Common myeloid progenitor, CD34-positive (primary cell): ENCODE results near the gene SYNE2.

ENCODE experiments used
- CTCF ChIA-PET: fragments of 350-600 bp; sonication (Branson Sonifier 250); formaldehyde crosslinking; loops from one replicate; lab custom pipeline; 2021; ENCODE audit warnings: antibody characterized with exemption; lab: Charles Lee
- POLR2A ChIA-PET: fragments of 350-600 bp; sonication (Branson Sonifier 250); formaldehyde crosslinking; loops from one replicate; lab custom pipeline; 2021; ENCODE audit warnings: antibody characterized with exemption; lab: Charles Lee
- DNase-seq, 3 donors: peaks; one replicate each; pipeline versions ENCODE4 v3.0.0 to v3.0.0-alpha.2; 2013
- H3K27ac ChIP-seq, 2 experiments: 1 replicate in 1 of 2; 2 replicates in 1 of 2; pipeline ENCODE4 v1.7.0; 2013; ENCODE audit warnings: inconsistent platforms in 2 of 2, low read length in 2 of 2, mild to moderate bottlenecking in 2 of 2, low read depth in 1 of 2, moderate library complexity in 1 of 2; ENCODE audit not compliant: severe bottlenecking in 2 of 2, insufficient read depth in 1 of 2, poor library complexity in 1 of 2
- H3K27me3 ChIP-seq, 5 experiments: replicated peaks in 2 of 5; 1 replicate in 3 of 5; 2 replicates in 2 of 5; pipeline versions ENCODE4 v1.6.1 to v1.7.0; 2013; ENCODE audit warnings: low read length in 4 of 5, mild to moderate bottlenecking in 2 of 5, moderate library complexity in 2 of 5, inconsistent platforms in 1 of 5; ENCODE audit not compliant: insufficient read depth in 5 of 5, control insufficient read depth in 4 of 5
- H3K36me3 ChIP-seq, 4 experiments: 1 replicate in 2 of 4; 2 replicates in 2 of 4; pipeline versions ENCODE4 v1.6.1 to v1.7.0; 2013; ENCODE audit warnings: low read length in 3 of 4, control low read depth in 1 of 4, mild to moderate bottlenecking in 1 of 4; ENCODE audit not compliant: control insufficient read depth in 4 of 4, insufficient read depth in 4 of 4
- H3K4me1 ChIP-seq, 4 experiments: 1 replicate in 3 of 4; 2 replicates in 1 of 4; pipeline versions ENCODE4 v1.6.1 to v1.7.1; 2013; ENCODE audit warnings: low read length in 3 of 4, mild to moderate bottlenecking in 3 of 4, control low read depth in 1 of 4, inconsistent platforms in 1 of 4, moderate library complexity in 1 of 4; ENCODE audit not compliant: control insufficient read depth in 4 of 4, insufficient read depth in 4 of 4; ENCODE audit errors: control extremely low read depth in 1 of 4
- H3K4me3 ChIP-seq, 7 experiments: 1 replicate in 4 of 7; 2 replicates in 3 of 7; pipeline versions ENCODE4 v1.5.1 to v1.7.0; 2013; ENCODE audit warnings: mild to moderate bottlenecking in 7 of 7, low read length in 6 of 7, moderate library complexity in 6 of 7, inconsistent platforms in 2 of 7, low read depth in 2 of 7, control low read depth in 1 of 7; ENCODE audit not compliant: insufficient read depth in 4 of 7, control insufficient read depth in 1 of 7; ENCODE audit errors: extremely low read depth in 1 of 7
- H3K9me3 ChIP-seq, 5 experiments: 1 replicate in 4 of 5; 2 replicates in 1 of 5; pipeline versions ENCODE4 v1.6.1 to v1.7.1; 2013; ENCODE audit warnings: low read length in 4 of 5, mild to moderate bottlenecking in 2 of 5, inconsistent platforms in 1 of 5, low read depth in 1 of 5, moderate library complexity in 1 of 5; ENCODE audit not compliant: control insufficient read depth in 4 of 5, insufficient read depth in 2 of 5; ENCODE audit errors: control extremely low read depth in 1 of 5
- WGBS: methylation state at CpG from one replicate; pipeline ENCODE4 v1.1.5; 2013; ENCODE audit not compliant: insufficient coverage; 5-methylcytosine and 5-hydroxymethylcytosine counted together

SYNE2 gene

GRCh38 chr14:64186231-64187129 lies 333.7 kb downstream of the SYNE2 start:
- ChIA-PET POLR2A (no interaction called here), CTCF (no interaction called here)
- no peak overlapping the region for H3K27ac ChIP-seq
- peaks cover 0 to 2% (median 0%) of the 10 kb centered on the region in 5 experiments for H3K9me3 ChIP-seq
- no peaks in the 10 kb centered on the region for H3K36me3 ChIP-seq
- no peaks in the 10 kb centered on the region for H3K4me1 ChIP-seq
- no peak overlapping the region for H3K4me3 ChIP-seq
- 95% methylated on average over 7 of the region's 12 CpGs for WGBS
- DNase-seq = no peak
- no peaks in the 10 kb centered on the region for H3K27me3 ChIP-seq

GRCh38 chr14:64187331-64187730 lies 334.5 kb downstream of the SYNE2 start:
- ChIA-PET CTCF (no interaction called here), POLR2A (no interaction called here)
- Histone ChIP-seq H3K27me3 (no peaks in the 10 kb centered on the region), H3K4me3 (no peak overlapping the region), H3K4me1 (no peaks in the 10 kb centered on the region), H3K36me3 (no peaks in the 10 kb centered on the region), H3K9me3 (peaks cover 0 to 2% (median 0%) of the 10 kb centered on the region in 5 experiments), H3K27ac (no peak overlapping the region)
- 79% methylated on average over 3 of the region's 3 CpGs for WGBS
- no peak for DNase-seq

- POLR2A ChIA-PET = no interaction called here
- peaks cover 0 to 3% (median 0%) of the 10 kb centered on the region in 4 experiments for H3K4me1 ChIP-seq
- no peak overlapping the region for H3K27ac ChIP-seq
- 100% methylated on average over 2 of the region's 3 CpGs for WGBS
- no peak for DNase-seq
- no peaks in the 10 kb centered on the region for H3K9me3 ChIP-seq
- H3K27me3 ChIP-seq = no peaks in the 10 kb centered on the region
- H3K36me3 ChIP-seq = no peaks in the 10 kb centered on the region
- no peak overlapping the region for H3K4me3 ChIP-seq
- CTCF ChIA-PET = interaction anchor here (0.9 to 1.2 kb wide), 2 partner anchors 13 to 24 kb away, joined by 3 to 4 read pairs; no protein-coding TSS in a partner anchor
Observed at GRCh38 chr14:64190974-64191502, 338.2 kb downstream of the SYNE2 start.

- H3K9me3 ChIP-seq = no peaks in the 10 kb centered on the region
- 38% methylated on average over 1 of the region's 2 CpGs for WGBS
- no peak overlapping the region for H3K27ac ChIP-seq
- POLR2A ChIA-PET = no interaction called here
- CTCF ChIA-PET = interaction anchor here (0.9 kb wide), 1 partner anchor 25 kb away, joined by 3 read pairs; no protein-coding TSS in a partner anchor
- no peaks in the 10 kb centered on the region for H3K27me3 ChIP-seq
- H3K4me3 ChIP-seq = no peak overlapping the region
- peak in 2 of 3 donors; percentile 46 to 47 for DNase-seq
- H3K4me1 ChIP-seq = peaks cover 0 to 4% (median 2%) of the 10 kb centered on the region in 4 experiments
- no peaks in the 10 kb centered on the region for H3K36me3 ChIP-seq
Observed at GRCh38 chr14:64191756-64192155, 339.0 kb downstream of the SYNE2 start.

GRCh38 chr14:64193821-64194220 lies 341.0 kb downstream of the SYNE2 start:
- Histone ChIP-seq H3K4me3 (no peak overlapping the region), H3K9me3 (no peaks in the 10 kb centered on the region), H3K27ac (no peak overlapping the region), H3K4me1 (peaks cover 0 to 9% (median 4%) of the 10 kb centered on the region in 4 experiments), H3K27me3 (no peaks in the 10 kb centered on the region), H3K36me3 (no peaks in the 10 kb centered on the region)
- DNase-seq = no peak
- POLR2A ChIA-PET = no interaction called here
- WGBS = 100% methylated on average over 1 of the region's 2 CpGs
- CTCF ChIA-PET = interaction anchor here (1.7 kb wide), 1 partner anchor 16 kb away, joined by 3 read pairs; no protein-coding TSS in a partner anchor

- POLR2A ChIA-PET = no interaction called here
- no peak for DNase-seq
- 79% methylated on average over 2 of the region's 3 CpGs for WGBS
- Histone ChIP-seq H3K4me1 (peaks cover 0 to 9% (median 4%) of the 10 kb centered on the region in 4 experiments), H3K4me3 (no peak overlapping the region), H3K9me3 (no peaks in the 10 kb centered on the region), H3K36me3 (no peaks in the 10 kb centered on the region), H3K27ac (no peak overlapping the region), H3K27me3 (no peaks in the 10 kb centered on the region)
- CTCF ChIA-PET = interaction anchor here (1.7 kb wide), 1 partner anchor 15 kb away, joined by 3 read pairs; no protein-coding TSS in a partner anchor
Observed at GRCh38 chr14:64194404-64194803, 341.6 kb downstream of the SYNE2 start.

- peak in 1 of 3 donors; percentile 27 for DNase-seq
- peaks cover 0 to 9% (median 4%) of the 10 kb centered on the region in 4 experiments for H3K4me1 ChIP-seq
- no peak overlapping the region for H3K27ac ChIP-seq
- H3K36me3 ChIP-seq = no peaks in the 10 kb centered on the region
- H3K9me3 ChIP-seq = no peaks in the 10 kb centered on the region
- H3K27me3 ChIP-seq = no peaks in the 10 kb centered on the region
- POLR2A ChIA-PET = no interaction called here
- CTCF ChIA-PET = interaction anchor here (1.1 to 1.7 kb wide), 2 partner anchors 15 to 29 kb away, joined by 3 read pairs; no protein-coding TSS in a partner anchor
- no peak overlapping the region for H3K4me3 ChIP-seq
- 21% methylated on average over 2 of the region's 2 CpGs for WGBS
Observed at GRCh38 chr14:64195199-64195598, 342.4 kb downstream of the SYNE2 start.
